Measurements from ENCODE around the gene HNRNPH1.

HNRNPH1 gene

DNA sequence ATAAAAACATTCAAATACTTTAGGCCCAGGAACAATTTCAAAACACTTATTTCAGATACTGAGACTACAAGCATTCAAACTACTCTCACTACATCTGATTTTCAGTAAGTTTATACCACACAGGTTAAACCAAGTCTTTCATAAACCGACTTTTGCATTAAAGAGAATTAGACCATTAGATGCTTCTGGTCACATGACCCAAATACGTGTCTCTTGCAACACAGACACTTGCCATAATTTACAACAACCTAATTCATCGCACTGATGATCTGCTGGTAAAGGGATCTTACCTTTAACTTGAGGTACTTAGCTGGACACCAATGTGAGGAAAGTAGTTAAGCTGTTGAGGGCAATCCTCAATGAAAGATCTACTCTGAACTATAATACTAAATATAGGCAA, 3.2 kb downstream of the HNRNPH1 start:
- peak overlapping the region; percentile 47 to 100 for H3K4me3 ChIP-seq (replicated peaks in 1 of 2; ENCODE audit: low read depth in 2 of 2, low read length in 2 of 2)
- TF ChIP-seq, protein P1, sequence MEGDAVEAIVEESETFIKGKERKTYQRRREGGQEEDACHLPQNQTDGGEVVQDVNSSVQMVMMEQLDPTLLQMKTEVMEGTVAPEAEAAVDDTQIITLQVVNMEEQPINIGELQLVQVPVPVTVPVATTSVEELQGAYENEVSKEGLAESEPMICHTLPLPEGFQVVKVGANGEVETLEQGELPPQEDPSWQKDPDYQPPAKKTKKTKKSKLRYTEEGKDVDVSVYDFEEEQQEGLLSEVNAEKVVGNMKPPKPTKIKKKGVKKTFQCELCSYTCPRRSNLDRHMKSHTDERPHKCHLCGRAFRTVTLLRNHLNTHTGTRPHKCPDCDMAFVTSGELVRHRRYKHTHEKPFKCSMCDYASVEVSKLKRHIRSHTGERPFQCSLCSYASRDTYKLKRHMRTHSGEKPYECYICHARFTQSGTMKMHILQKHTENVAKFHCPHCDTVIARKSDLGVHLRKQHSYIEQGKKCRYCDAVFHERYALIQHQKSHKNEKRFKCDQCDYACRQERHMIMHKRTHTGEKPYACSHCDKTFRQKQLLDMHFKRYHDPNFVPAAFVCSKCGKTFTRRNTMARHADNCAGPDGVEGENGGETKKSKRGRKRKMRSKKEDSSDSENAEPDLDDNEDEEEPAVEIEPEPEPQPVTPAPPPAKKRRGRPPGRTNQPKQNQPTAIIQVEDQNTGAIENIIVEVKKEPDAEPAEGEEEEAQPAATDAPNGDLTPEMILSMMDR (IDR thresholded peaks at IDR 0.05; ENCODE audit: low read depth, low read length) = no peak
- peak in 1 of 2 donors; percentile 31 for DNase-seq (ENCODE audit: low read depth in 2 of 2)

DNA sequence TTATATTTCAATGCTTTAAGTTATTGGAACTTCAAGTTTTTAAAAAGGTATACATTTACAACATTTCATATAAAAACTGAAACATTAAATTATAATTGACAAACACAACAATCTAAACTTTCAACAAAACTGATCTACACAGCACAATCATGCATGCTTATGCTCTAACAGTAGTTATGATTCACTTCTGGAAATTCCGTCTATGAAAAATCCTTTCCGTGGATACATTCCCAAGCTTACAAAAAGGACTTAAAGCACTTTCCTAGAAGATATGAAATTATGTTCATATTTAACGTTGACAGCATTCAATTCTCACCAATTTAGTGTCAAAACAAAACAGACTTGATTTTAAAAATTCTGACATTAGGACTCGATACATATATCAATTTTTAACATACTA, 3.7 kb downstream of the HNRNPH1 start:
- peak in 1 of 2 donors; percentile 58 for DNase-seq (ENCODE audit: low read depth in 2 of 2)
- TF ChIP-seq, protein P1 (IDR thresholded peaks at IDR 0.05; ENCODE audit: low read depth, low read length) = no peak
- peak overlapping the region; percentile 47 to 100 for H3K4me3 ChIP-seq (replicated peaks in 1 of 2; ENCODE audit: low read depth in 2 of 2, low read length in 2 of 2)

DNA sequence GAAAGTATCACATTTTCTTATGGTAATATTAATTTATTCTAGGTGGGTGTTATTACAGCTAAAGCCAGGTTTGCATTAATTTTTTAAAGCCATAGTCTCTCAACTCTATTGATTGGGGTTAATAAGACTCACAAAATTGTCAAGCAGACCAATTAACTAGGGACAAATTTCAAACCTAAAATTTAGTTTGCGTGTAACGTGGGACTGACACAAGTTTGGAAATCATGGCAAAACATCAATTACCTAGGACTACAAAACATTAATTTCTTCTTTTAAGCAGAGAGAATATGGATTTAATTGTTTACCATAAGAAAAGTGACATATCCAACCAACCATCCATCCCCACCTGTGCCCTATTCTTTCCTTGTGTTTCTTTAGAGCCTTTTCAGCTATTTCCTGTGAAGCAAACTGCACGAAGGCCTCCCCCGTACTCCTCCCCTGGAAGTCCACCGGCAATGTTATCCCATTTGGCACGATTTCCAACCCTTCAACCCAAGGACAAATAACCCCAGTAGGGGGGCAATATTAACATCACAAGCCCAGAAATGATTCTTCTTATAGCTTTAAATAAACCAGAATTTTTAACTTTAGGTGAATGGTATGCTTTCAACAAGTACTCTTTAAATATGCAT, 4.4 kb downstream of the HNRNPH1 start:
- DNase-seq (ENCODE audit: low read depth in 2 of 2) = peak; percentile 31 to 48
- peak overlapping the region; percentile 33 to 100 for H3K4me3 ChIP-seq (replicated peaks in 1 of 2; ENCODE audit: low read depth in 2 of 2, low read length in 2 of 2)
- TF ChIP-seq, protein P1 (IDR thresholded peaks at IDR 0.05; ENCODE audit: low read depth, low read length) = no peak

DNA sequence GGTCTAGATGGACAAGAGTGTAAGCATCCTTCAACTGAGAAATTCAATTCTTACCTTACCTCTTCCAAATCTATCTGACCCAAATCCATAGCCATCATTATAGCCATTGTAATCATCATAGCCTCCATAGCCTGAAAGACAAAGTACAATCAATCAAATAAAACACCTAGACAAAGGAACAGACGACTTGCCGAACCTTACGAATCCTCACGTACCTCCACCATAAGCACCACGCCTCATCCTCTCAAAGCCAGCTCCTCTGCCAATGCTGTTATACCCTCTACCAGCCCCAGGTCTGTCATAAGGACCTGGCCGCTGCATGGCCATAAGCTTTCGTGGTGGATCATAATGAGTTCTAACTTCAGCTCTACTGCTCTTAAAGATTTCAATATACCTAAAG, 5.5 kb downstream of the HNRNPH1 start:
- H3K4me3 ChIP-seq (replicated peaks in 1 of 2; ENCODE audit: low read depth in 2 of 2, low read length in 2 of 2) = no peak overlapping the region
- TF ChIP-seq, protein P1 (IDR thresholded peaks at IDR 0.05; ENCODE audit: low read depth, low read length) = no peak
- no peak for DNase-seq (ENCODE audit: low read depth in 2 of 2)

DNA sequence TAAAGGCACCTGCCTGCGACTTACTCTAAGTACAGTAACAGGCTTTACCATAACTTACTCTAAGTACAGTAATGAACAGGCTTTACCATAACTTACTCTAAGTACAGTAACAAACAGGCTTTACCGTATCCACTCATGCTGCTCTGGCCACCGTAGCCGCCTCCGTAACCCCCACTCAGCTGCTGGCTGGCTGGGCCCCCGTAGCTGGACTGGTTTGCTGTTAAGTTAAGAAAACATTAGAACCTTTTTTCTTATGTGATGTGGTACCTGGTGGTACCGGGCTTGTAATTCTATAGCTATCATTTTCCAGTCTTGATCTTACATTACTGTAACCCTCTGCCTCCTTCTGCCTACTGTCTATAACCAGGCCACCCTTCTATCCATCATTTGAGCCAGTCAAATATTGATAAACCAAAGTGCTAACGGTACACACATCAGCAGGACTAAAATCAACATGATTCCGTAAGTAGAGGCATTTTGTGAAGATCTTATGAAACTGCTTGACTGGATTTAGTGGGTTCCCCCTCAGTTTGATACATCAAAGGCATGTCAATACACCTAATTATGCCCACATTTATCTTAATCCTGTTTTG, 7.4 kb downstream of the HNRNPH1 start:
- no peak overlapping the region for H3K4me3 ChIP-seq (replicated peaks in 1 of 2; ENCODE audit: low read depth in 2 of 2, low read length in 2 of 2)
- TF ChIP-seq, protein P1 (IDR thresholded peaks at IDR 0.05; ENCODE audit: low read depth, low read length) = no peak
- DNase-seq (ENCODE audit: low read depth in 2 of 2) = no peak

DNA sequence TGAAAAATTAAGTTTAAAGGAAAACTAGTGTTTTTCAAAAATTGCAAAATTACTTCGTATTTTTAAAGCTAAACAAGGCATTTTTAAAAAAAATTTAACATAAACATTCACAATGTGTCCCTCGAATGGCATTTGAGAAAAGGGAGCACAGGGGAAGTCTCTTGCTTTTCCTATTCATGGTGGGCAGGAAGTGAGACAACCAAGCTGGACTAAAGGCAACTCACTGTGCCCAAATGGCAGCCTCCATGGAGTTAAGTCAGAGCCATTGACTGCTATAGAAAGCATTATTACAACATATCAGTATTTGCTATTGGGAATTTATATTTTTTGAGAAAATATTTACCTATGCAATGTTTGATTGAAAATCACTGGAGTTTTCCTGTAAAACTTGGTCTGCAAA, 8.3 kb downstream of the HNRNPH1 start:
- no peak for DNase-seq (ENCODE audit: low read depth in 2 of 2)
- TF ChIP-seq, protein P1 (IDR thresholded peaks at IDR 0.05; ENCODE audit: low read depth, low read length) = no peak

More for the DNA sequence above, 8.3 kb downstream of the HNRNPH1 start:
- H3K4me3 ChIP-seq (replicated peaks in 1 of 2; ENCODE audit: low read depth in 2 of 2, low read length in 2 of 2) = no peak overlapping the region
